ENCODE measurements around the gene SHISA9.

DNA sequence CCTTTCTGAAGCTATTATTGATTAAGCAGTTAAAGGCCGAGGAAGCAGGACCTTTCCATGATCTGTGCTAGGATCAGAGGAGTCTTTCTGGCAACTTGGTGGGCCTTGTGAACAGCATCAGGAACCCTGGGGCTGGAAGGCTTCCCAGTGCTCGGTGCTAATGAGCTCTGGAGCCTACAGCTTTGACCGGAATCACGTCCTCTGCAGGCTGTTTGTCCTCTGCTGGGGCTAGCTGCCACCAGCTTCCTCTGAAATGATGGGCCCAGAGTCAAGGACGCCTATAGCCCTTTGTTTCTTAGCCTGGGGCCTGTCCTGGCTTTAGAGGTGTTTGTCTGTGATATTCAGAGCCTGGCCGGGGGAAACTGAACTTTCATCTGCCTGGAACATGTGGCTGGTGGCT is 111.6 kb downstream of the SHISA9 start:
- TF ChIP-seq POLR2AphosphoS5 (IDR thresholded peaks at IDR 0.05) (no peak), POLR2A (IDR thresholded peaks at IDR 0.05) (no peak)
